ENCODE data around the gene NFE2L2. TPM values are rescaled to one million over a fixed set of nuclear protein-coding genes. Genes with fewer than 3 reads are reported as not detected.

The NFE2L2 gene
- total and polyA plus RNA-seq, 2 experiments from 2014 or later = 88.3 to 90.2 TPM

DNA sequence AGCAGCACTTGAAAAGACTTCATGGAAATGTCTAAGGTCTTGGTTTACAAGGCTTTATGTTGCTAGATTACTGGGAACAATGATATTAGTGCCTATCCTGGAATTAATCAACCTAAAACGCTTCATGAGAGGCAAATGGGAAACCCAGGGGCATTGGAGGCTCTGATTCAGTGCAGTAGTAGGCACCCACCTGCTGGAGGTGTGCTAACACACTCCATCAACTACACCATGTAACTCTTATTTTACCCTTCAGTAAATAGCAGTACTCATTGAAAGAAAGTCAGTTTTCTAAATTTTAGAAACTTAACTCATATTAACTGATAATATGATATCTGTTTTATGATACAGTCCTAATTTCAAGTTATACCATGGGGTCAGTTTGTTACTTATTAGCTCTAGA is 69.3 kb downstream of the NFE2L2 start:
- DNase-seq (ENCODE audit: low spot score) = no peak
- Histone ChIP-seq H3K9me2 (replicated peaks; ENCODE audit: insufficient read depth) (no peaks in the 10 kb centered on the region), H3K9me3 (ENCODE audit: low read depth) (no peaks in the 10 kb centered on the region), H4K20me1 (ENCODE audit: insufficient read depth, poor library complexity, severe bottlenecking) (no peaks in the 10 kb centered on the region), H3K4me1 (ENCODE audit: insufficient read depth) (no peaks in the 10 kb centered on the region), H2AFZ (no peak overlapping the region), H3K79me2 (no peaks in the 10 kb centered on the region), H3K36me3 (replicated peaks; ENCODE audit: insufficient read depth, low read depth) (no peaks in the 10 kb centered on the region), H3K27ac (no peak overlapping the region), H3K4me2 (no peak overlapping the region), H3K4me3 (no peak overlapping the region), H3K27me3 (no peaks in the 10 kb centered on the region)
- WGBS (ENCODE audit: low lambda C conversion rate, missing lambda C conversion rate) = 66% methylated on average over 1 of the region's 1 CpG
- TF ChIP-seq EZH2phosphoT487 (IDR thresholded peaks at IDR 0.05; ENCODE audit: low read depth, severe bottlenecking, unreplicated experiment) (no peak), EZH2 (IDR thresholded peaks at IDR 0.05; ENCODE audit: borderline replicate concordance) (no peak)
- TF ChIP-seq, protein P1, sequence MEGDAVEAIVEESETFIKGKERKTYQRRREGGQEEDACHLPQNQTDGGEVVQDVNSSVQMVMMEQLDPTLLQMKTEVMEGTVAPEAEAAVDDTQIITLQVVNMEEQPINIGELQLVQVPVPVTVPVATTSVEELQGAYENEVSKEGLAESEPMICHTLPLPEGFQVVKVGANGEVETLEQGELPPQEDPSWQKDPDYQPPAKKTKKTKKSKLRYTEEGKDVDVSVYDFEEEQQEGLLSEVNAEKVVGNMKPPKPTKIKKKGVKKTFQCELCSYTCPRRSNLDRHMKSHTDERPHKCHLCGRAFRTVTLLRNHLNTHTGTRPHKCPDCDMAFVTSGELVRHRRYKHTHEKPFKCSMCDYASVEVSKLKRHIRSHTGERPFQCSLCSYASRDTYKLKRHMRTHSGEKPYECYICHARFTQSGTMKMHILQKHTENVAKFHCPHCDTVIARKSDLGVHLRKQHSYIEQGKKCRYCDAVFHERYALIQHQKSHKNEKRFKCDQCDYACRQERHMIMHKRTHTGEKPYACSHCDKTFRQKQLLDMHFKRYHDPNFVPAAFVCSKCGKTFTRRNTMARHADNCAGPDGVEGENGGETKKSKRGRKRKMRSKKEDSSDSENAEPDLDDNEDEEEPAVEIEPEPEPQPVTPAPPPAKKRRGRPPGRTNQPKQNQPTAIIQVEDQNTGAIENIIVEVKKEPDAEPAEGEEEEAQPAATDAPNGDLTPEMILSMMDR (IDR thresholded peaks at IDR 0.05; ENCODE audit: poor library complexity) = no peak

DNA sequence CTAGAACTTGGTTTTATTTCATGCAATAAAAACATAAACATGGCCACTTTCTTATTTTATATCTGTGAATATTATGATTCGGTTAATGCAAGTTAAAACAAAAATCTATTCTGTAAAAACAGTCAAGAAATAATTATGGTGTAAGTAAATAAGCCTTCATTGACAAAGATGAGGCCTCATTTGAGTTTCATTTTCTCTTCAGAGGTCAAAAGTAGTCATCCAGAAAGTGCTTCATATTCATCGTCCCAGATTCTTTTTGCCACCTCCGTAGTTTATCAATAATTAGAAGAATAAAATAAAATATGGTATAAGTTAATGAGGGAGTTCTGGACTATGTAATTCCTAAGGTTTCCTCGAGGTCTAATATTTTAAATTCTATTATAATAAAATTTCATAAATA is 71.3 kb downstream of the NFE2L2 start:
- Histone ChIP-seq H3K79me2 (no peaks in the 10 kb centered on the region), H3K4me3 (no peak overlapping the region), H4K20me1 (ENCODE audit: insufficient read depth, poor library complexity, severe bottlenecking) (no peaks in the 10 kb centered on the region), H3K9me2 (replicated peaks; ENCODE audit: insufficient read depth) (no peaks in the 10 kb centered on the region), H3K4me2 (no peak overlapping the region), H3K27me3 (no peaks in the 10 kb centered on the region), H3K9me3 (ENCODE audit: low read depth) (no peaks in the 10 kb centered on the region), H3K36me3 (replicated peaks; ENCODE audit: insufficient read depth, low read depth) (no peaks in the 10 kb centered on the region), H2AFZ (no peak overlapping the region), H3K4me1 (ENCODE audit: insufficient read depth) (peaks cover 2% of the 10 kb centered on the region), H3K27ac (no peak overlapping the region)
- WGBS (ENCODE audit: low lambda C conversion rate, missing lambda C conversion rate) = 89% methylated on average over 4 of the region's 4 CpGs
- TF ChIP-seq EZH2 (IDR thresholded peaks at IDR 0.05; ENCODE audit: borderline replicate concordance) (no peak), EZH2phosphoT487 (IDR thresholded peaks at IDR 0.05; ENCODE audit: low read depth, severe bottlenecking, unreplicated experiment) (no peak)
- TF ChIP-seq, protein P1 (IDR thresholded peaks at IDR 0.05; ENCODE audit: poor library complexity) = no peak
- no peak for DNase-seq (ENCODE audit: low spot score)

DNA sequence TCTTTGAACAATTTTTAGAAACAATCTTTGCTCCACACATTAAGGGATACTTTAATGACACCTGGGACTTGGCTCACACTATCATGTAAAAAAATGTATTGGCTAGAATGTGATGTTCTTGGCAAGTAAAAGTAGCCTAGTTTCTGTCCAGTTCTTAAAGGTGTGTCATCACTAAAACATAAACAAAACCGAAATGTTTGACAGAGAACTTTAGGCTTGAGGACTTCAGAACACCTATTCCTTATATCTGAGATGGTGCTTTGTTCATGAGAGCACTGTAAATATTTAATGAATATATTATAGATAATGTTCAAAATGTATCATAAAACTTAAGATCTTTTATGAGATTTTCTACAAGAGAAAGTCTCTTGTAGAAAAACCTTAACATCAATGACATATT is 71.7 kb downstream of the NFE2L2 start:
- Histone ChIP-seq H4K20me1 (ENCODE audit: insufficient read depth, poor library complexity, severe bottlenecking) (no peaks in the 10 kb centered on the region), H3K4me2 (no peak overlapping the region), H2AFZ (no peak overlapping the region), H3K4me3 (no peak overlapping the region), H3K79me2 (no peaks in the 10 kb centered on the region), H3K27ac (no peak overlapping the region), H3K4me1 (ENCODE audit: insufficient read depth) (peaks cover 6% of the 10 kb centered on the region), H3K36me3 (replicated peaks; ENCODE audit: insufficient read depth, low read depth) (no peaks in the 10 kb centered on the region), H3K27me3 (no peaks in the 10 kb centered on the region), H3K9me2 (replicated peaks; ENCODE audit: insufficient read depth) (no peaks in the 10 kb centered on the region), H3K9me3 (ENCODE audit: low read depth) (no peaks in the 10 kb centered on the region)
- TF ChIP-seq EZH2phosphoT487 (IDR thresholded peaks at IDR 0.05; ENCODE audit: low read depth, severe bottlenecking, unreplicated experiment) (no peak), EZH2 (IDR thresholded peaks at IDR 0.05; ENCODE audit: borderline replicate concordance) (no peak)
- TF ChIP-seq, protein P1 (IDR thresholded peaks at IDR 0.05; ENCODE audit: poor library complexity) = no peak
- WGBS (ENCODE audit: low lambda C conversion rate, missing lambda C conversion rate) = 72% methylated on average over 1 of the region's 1 CpG
- no peak for DNase-seq (ENCODE audit: low spot score)

DNA sequence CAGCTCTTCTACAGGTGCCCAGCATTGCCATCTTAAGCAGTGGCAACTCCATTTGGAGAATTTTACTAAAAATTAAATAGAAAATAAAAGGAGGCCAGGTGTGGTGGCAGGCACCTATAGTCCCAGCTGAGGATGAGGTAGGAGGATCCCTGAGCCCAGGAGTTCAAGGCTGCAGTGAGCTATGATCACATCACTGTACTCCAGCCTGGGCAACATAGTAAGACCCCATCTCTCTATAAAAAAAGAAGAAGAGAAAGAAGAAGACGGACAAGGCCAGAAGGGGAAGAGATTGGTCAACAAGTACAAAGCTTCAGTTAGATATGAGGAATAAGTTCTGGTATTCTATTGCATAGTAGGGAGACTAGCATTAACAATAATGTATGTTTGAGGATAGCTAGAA is 73.6 kb downstream of the NFE2L2 start:
- WGBS (ENCODE audit: low lambda C conversion rate, missing lambda C conversion rate) = 100% methylated on average over 1 of the region's 1 CpG

More for the DNA sequence above, 73.6 kb downstream of the NFE2L2 start:
- no peaks in the 10 kb centered on the region for H3K9me2 ChIP-seq (replicated peaks; ENCODE audit: insufficient read depth)
- no peaks in the 10 kb centered on the region for H3K79me2 ChIP-seq
- no peak overlapping the region for H3K4me3 ChIP-seq
- no peak overlapping the region for H3K4me2 ChIP-seq
- no peaks in the 10 kb centered on the region for H3K27me3 ChIP-seq
- H2AFZ ChIP-seq = no peak overlapping the region
- H3K4me1 ChIP-seq (ENCODE audit: insufficient read depth) = peaks cover 8% of the 10 kb centered on the region
- H3K9me3 ChIP-seq (ENCODE audit: low read depth) = no peaks in the 10 kb centered on the region
- TF ChIP-seq EZH2phosphoT487 (IDR thresholded peaks at IDR 0.05; ENCODE audit: low read depth, severe bottlenecking, unreplicated experiment) (no peak), EZH2 (IDR thresholded peaks at IDR 0.05; ENCODE audit: borderline replicate concordance) (no peak)
- TF ChIP-seq, protein P1 (IDR thresholded peaks at IDR 0.05; ENCODE audit: poor library complexity) = no peak
- H4K20me1 ChIP-seq (ENCODE audit: insufficient read depth, poor library complexity, severe bottlenecking) = no peaks in the 10 kb centered on the region
- H3K36me3 ChIP-seq (replicated peaks; ENCODE audit: insufficient read depth, low read depth) = no peaks in the 10 kb centered on the region
- no peak overlapping the region for H3K27ac ChIP-seq
- DNase-seq (ENCODE audit: low spot score) = no peak

All from hepatocyte (in vitro differentiated cells).